WERI-Rb-1 (cell line): Measurements from ENCODE around the gene PSMB8.

Experiments used
- DNase-seq: peaks from one replicate; pipeline ENCODE4 v3.0.0-alpha.2; 2020
- H3K27ac ChIP-seq: fragments of 250-450 bp; sonication (Bioruptor Pico); 2 replicates; pipeline ENCODE4 v1.5.1; 2020; ENCODE audit warnings: mild to moderate bottlenecking, moderate library complexity
- H3K27me3 ChIP-seq: fragments of 250-450 bp; sonication (Bioruptor Pico); 2 replicates; pipeline ENCODE4 v1.5.1; 2021; ENCODE audit warnings: mild to moderate bottlenecking, low read depth, moderate library complexity; ENCODE audit not compliant: insufficient read depth, severe bottlenecking
- H3K36me3 ChIP-seq: fragments of 250-450 bp; sonication (Bioruptor Pico); 2 replicates; pipeline ENCODE4 v1.5.1; 2020; ENCODE audit warnings: mild to moderate bottlenecking, moderate library complexity
- H3K4me3 ChIP-seq: 2 replicates; pipeline ENCODE4 v1.5.1; 2011; ENCODE audit warnings: low read depth, mild to moderate bottlenecking, control low read depth, low read length
- H3K9me3 ChIP-seq: fragments of 250-450 bp; sonication (Bioruptor Pico); 2 replicates; pipeline ENCODE4 v1.5.1; 2021; ENCODE audit warnings: mild to moderate bottlenecking, moderate library complexity; ENCODE audit not compliant: severe bottlenecking
- CTCF ChIP-seq: IDR thresholded peaks from 2 replicates; pipeline ENCODE4 v1.5.1; 2011; ENCODE audit warnings: low read depth, mild to moderate bottlenecking, control low read depth, inconsistent platforms, low read length

Gene PSMB8

GRCh38 chr6:32862725-32863124, 18.9 kb upstream of the PSMB8 start:
- Histone ChIP-seq H3K27ac (no peak overlapping the region), H3K27me3 (peaks cover 58% of the 10 kb centered on the region), H3K9me3 (no peaks in the 10 kb centered on the region), H3K36me3 (no peaks in the 10 kb centered on the region), H3K4me3 (no peak overlapping the region)
- TF ChIP-seq CTCF = no peak
- DNase-seq = no peak

- no peak for TF ChIP-seq CTCF
- no peak for DNase-seq
- Histone ChIP-seq H3K9me3 (no peaks in the 10 kb centered on the region), H3K27ac (no peak overlapping the region), H3K4me3 (no peak overlapping the region), H3K36me3 (no peaks in the 10 kb centered on the region), H3K27me3 (peaks cover 53% of the 10 kb centered on the region)
Observed at GRCh38 chr6:32860674-32861073, 16.8 kb upstream of the PSMB8 start.

- DNase-seq = no peak
- TF ChIP-seq CTCF = no peak
- no peak overlapping the region for H3K4me3 ChIP-seq
Observed at GRCh38 chr6:32858194-32858593, 14.3 kb upstream of the PSMB8 start.

GRCh38 chr6:32857156-32857891, 13.5 kb upstream of the PSMB8 start:
- H3K27ac ChIP-seq = no peak overlapping the region

More at GRCh38 chr6:32858194-32858593, 14.3 kb upstream of the PSMB8 start:
- H3K27me3 ChIP-seq = peaks cover 58% of the 10 kb centered on the region
- no peaks in the 10 kb centered on the region for H3K36me3 ChIP-seq
- H3K9me3 ChIP-seq = no peaks in the 10 kb centered on the region
- no peak overlapping the region for H3K27ac ChIP-seq

GRCh38 chr6:32855467-32856174, 11.8 kb upstream of the PSMB8 start:
- no peak for TF ChIP-seq CTCF
- no peaks in the 10 kb centered on the region for H3K36me3 ChIP-seq
- peaks cover 67% of the 10 kb centered on the region for H3K27me3 ChIP-seq
- H3K27ac ChIP-seq = no peak overlapping the region
- DNase-seq = no peak
- no peaks in the 10 kb centered on the region for H3K9me3 ChIP-seq
- no peak overlapping the region for H3K4me3 ChIP-seq

More at GRCh38 chr6:32857156-32857891, 13.5 kb upstream of the PSMB8 start:
- Histone ChIP-seq H3K27me3 (peaks cover 67% of the 10 kb centered on the region), H3K9me3 (no peaks in the 10 kb centered on the region), H3K4me3 (no peak overlapping the region), H3K36me3 (no peaks in the 10 kb centered on the region)
- TF ChIP-seq CTCF = no peak
- DNase-seq = no peak
